Cardiac fibroblast (primary cell): ENCODE measurements around the gene SNRPB.
A peak's percentile ranks its signal among the peaks of the same experiment; 100 is the strongest.

Source experiments
- DNase-seq, 2 donors: peaks; one replicate each; pipeline versions ENCODE4 v3.0.0 to v3.0.0-alpha.2; 2010; ENCODE audit warnings: low read depth in 2 of 2
- H3K4me3 ChIP-seq, 2 donors: replicated peaks in 1 of 2; 1 replicate in 1 of 2; 2 replicates in 1 of 2; pipeline ENCODE4 v1.5.1; 2011; ENCODE audit warnings: low read depth in 2 of 2, low read length in 2 of 2, mild to moderate bottlenecking in 2 of 2, moderate library complexity in 1 of 2
- TF ChIP-seq, protein P1 (sequence below): IDR thresholded peaks from one replicate; pipeline ENCODE4 v1.5.1; 2011; ENCODE audit warnings: low read depth, mild to moderate bottlenecking, low read length, inconsistent platforms

The SNRPB gene

DNA sequence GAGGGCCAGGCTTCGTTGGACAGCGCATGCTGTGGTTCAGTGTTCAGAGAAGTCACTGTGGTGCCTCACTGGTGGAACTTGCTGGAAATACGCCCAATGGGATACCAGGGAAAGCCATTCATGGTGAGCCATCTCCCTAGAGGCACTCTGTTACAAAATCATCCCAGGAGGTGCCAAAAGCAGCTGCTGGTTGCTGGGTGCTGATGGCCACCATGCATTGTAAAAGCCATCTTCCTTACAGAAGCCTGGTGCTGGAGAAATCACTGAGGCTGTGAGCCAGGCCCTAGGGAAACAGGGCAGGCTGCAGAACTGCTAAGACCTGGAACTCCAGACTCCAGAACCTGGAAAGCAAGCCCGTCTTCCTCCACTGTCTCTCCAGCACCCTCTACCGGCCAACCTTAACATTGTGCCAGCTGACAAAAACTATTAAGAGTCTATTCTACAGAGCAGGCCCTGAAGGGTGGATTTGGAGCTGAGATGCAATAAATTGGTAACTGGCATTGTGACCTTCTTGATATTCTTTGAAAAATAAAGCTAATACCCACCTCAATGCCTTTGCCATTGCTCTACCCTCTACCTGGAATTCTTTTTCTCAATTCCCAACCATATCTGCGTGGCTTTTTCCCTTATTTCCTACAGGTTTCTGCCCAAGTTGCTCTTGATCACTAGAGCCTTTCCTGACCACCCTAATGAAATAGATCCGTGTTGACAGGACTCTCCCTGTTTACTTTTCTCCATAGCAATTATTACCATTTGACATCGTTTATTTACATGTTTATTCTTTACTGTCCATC, 18.5 kb downstream of the SNRPB start:
- TF ChIP-seq, protein P1, sequence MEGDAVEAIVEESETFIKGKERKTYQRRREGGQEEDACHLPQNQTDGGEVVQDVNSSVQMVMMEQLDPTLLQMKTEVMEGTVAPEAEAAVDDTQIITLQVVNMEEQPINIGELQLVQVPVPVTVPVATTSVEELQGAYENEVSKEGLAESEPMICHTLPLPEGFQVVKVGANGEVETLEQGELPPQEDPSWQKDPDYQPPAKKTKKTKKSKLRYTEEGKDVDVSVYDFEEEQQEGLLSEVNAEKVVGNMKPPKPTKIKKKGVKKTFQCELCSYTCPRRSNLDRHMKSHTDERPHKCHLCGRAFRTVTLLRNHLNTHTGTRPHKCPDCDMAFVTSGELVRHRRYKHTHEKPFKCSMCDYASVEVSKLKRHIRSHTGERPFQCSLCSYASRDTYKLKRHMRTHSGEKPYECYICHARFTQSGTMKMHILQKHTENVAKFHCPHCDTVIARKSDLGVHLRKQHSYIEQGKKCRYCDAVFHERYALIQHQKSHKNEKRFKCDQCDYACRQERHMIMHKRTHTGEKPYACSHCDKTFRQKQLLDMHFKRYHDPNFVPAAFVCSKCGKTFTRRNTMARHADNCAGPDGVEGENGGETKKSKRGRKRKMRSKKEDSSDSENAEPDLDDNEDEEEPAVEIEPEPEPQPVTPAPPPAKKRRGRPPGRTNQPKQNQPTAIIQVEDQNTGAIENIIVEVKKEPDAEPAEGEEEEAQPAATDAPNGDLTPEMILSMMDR: peak; percentile 91
- H3K4me3 ChIP-seq: no peak overlapping the region
- DNase-seq: peak; percentile 85 to 87

DNA sequence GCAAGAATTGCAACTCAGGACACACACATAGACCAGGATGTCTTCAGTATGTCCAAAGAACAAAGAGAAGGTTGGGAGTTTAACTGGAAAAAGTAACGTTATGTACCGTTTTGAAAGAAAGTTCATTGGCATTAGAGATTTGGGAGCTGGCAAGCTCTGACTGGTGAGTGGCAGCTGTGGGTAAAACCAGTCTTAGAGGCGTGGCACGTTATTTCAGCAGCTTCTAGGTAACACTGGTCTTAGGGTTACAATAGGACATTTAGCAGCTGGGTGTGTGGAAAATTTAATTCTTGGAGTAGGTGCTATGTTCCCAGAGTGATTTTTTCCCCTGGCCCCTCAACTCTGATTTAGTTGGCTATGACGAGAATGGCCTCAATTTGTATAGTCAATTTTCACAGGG, 19.2 kb downstream of the SNRPB start:
- no peak for DNase-seq
- TF ChIP-seq, protein P1: no peak
- H3K4me3 ChIP-seq: no peak overlapping the region

GRCh38 chr20:2449386-2449785, 21.2 kb downstream of the SNRPB start:
- TF ChIP-seq, protein P1: no peak
- H3K4me3 ChIP-seq: no peak overlapping the region
- no peak for DNase-seq

DNA sequence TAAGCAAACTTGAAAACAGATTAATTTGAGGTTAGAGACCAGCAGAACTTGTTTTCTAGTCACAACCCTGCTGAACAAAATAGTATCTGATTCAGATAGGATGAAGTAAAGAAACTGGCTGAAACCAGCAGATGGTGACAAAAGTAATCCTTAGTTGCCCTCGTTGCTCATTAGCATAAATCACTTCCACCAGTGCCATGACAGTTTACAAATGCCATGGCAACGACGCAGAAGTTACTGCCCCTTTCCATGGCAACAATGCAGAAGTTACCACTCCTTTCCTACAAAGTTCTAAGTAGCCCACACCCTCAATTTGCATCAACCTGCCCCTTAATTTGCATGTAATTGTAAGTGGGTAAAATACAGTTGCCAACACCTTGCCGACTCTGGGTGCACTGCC, 23.7 kb downstream of the SNRPB start:
- DNase-seq: no peak
- H3K4me3 ChIP-seq: no peak overlapping the region
- TF ChIP-seq, protein P1: no peak

DNA sequence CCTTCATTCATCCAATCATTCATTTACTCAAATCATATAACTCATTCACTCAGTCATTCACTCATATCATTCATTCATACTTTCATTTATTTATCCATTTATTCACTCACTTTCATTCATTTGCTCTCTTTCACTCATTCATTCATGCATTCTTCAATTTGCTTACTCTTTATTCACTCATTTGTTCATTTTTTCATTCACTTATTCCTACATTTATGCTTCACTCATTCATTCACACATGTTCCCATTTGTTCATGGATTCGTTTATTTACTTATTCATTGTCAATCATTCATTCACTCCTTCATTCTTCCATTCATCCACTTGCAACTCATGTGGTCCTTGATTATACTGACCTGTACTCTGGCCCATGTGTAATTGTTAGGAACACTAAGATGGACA, 39.4 kb downstream of the SNRPB start:
- TF ChIP-seq, protein P1: no peak
- no peak overlapping the region for H3K4me3 ChIP-seq
- DNase-seq: no peak

DNA sequence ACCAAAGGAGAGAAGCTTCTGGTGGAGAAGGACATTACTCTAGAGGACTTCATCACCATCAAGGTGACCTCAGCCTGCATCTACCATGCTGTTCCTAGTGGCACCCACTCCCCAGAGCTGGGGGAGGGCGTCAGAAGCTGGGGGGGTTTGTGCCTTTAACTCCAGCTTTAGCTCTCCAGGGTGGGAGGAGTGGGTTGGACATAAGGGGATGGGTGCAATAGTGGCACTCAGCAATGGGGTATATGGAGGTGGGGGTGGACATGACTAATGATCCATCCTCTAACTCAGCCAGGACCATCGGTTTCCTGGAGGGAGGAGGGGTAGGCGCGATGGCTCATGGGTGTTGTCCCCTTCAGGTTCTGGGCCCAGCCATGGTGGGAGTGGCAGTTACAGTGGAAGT, 40.1 kb downstream of the SNRPB start:
- H3K4me3 ChIP-seq: no peak overlapping the region
- DNase-seq: no peak
- TF ChIP-seq, protein P1: no peak

GRCh38 chr20:2429051-2429450, 41.5 kb downstream of the SNRPB start:
- H3K4me3 ChIP-seq: no peak overlapping the region
- no peak for DNase-seq
- TF ChIP-seq, protein P1: no peak
